ENCODE data around the gene STX10. TPM values are rescaled to one million over a fixed set of nuclear protein-coding genes. Genes with fewer than 3 reads are reported as not detected.
A peak's percentile ranks its signal among the peaks of the same experiment; 100 is the strongest.

The STX10 gene
- total and polyA plus RNA-seq, 12 donors, result 16.0 to 182 (median 65.0) TPM

DNA sequence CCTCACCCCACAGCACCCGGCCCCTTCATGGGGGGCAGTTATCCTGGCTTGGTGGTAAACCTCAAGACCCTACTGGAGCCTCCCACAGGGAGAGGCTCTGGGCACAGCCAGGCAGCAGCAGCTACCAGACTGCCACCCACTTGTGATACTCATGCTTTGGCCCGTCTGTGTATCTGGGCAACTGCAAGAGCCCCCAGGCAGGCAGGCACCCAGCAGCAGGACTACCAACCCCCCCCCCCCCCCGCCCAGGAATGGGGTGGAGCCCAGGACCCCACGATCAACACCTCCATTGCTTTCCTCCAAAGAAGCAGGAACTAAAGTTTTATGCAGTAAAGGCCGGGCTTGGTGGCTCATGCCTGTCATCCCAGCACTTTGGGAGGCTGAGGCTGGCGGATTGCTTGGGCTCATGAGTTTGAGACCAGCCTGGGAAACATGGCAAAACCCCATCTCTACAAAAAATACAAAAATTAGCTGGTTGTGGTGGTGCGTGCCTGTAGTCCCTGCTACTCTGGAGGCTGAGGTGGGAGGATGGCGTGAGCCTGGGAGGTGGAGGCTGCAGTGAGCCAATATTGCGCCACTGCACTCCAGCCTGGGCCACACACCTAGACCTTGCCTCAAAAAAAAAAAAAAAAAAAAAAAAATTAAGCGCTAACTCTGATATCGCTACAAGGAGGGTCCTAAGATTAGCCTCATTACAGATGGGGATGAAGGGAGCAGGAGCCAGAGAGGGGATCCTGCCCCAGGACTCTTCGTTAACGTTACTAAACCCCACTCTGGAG is 46.4 kb downstream of the STX10 start:
- Histone ChIP-seq H3K4me3 (no peak overlapping the region), H3K27ac (peak overlapping the region in 4 of 5 donors; percentile 51 to 93 (median 62)), H3K36me3 (replicated peaks in 1 of 2) (peaks cover 0 to 7% of the 10 kb centered on the region in 2 donors), H3K27me3 (no peaks in the 10 kb centered on the region), H3K9me3 (replicated peaks in 1 of 3) (no peaks in the 10 kb centered on the region), H3K4me1 (replicated peaks in 1 of 2) (peaks cover 11 to 22% of the 10 kb centered on the region in 2 donors)
- no peak for TF ChIP-seq POLR2A (IDR thresholded peaks at IDR 0.05)
- TF ChIP-seq, protein P1, sequence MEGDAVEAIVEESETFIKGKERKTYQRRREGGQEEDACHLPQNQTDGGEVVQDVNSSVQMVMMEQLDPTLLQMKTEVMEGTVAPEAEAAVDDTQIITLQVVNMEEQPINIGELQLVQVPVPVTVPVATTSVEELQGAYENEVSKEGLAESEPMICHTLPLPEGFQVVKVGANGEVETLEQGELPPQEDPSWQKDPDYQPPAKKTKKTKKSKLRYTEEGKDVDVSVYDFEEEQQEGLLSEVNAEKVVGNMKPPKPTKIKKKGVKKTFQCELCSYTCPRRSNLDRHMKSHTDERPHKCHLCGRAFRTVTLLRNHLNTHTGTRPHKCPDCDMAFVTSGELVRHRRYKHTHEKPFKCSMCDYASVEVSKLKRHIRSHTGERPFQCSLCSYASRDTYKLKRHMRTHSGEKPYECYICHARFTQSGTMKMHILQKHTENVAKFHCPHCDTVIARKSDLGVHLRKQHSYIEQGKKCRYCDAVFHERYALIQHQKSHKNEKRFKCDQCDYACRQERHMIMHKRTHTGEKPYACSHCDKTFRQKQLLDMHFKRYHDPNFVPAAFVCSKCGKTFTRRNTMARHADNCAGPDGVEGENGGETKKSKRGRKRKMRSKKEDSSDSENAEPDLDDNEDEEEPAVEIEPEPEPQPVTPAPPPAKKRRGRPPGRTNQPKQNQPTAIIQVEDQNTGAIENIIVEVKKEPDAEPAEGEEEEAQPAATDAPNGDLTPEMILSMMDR (IDR thresholded peaks at IDR 0.05), result no peak
- DNase-seq, result no peak
- WGBS, 4 donors, result 62 to 83% (median 70%) methylated on average over 8 to 13 of the region's 13 CpGs
- intact Hi-C loops (cut with DNase I), result no loop called here

DNA sequence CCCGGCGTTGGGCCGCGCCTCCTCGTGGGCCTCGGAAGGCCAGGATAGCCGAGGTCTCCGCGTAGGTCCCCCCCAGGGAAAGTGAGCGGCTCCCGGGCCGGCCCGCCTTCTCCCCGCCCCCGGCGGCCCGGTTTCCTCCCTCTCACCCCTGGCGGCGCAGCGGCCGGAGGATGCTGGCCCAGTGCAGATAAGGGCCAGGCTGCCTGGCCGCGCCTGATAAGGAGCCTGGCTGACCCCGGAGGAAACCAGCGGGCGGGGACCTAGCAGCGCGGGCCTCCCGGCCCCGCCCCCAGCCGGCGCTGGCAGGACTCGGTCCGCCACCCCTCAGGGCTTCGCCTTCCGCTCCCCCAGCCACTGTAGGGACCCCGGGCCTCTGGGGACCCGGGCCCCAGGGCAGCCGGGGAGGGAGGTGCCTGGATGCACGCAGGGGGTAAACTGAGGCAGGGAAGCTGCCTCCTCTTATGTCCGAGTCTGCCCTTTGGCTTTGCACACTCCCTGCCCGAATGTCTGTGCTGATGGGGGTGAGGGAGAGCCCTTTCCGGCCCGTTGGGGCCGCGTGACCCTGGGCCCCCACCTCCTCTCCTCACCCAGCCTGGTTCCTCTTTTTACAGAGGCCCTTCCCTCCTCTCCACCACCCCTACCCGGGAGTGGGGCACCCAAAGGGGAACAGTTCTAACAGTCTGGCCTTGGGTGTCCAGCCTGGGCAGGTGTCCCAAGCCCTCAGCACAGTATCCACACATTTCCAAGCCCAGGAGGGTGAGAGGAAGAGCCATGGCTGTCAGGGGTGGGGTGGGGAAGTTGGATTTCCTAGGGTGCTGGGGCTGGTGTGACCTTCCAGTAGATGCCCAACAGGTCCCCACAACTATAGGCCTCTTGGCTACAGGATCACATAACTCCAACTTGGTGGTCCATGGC is 47.3 kb downstream of the STX10 start, which contains the start of gene LYL1:
Gene LYL1, minus strand, starts transcription at position 193 of the 915 bp plus-strand sequence. CDS start 1,687 bp downstream, outside the sequence.
- DNase-seq, result peak; percentile 68 to 84 (median 78)
- H3K4me1 ChIP-seq (replicated peaks in 1 of 2), result peaks cover 17 to 24% of the 10 kb centered on the region in 2 donors
- 1 to 9% (median 5%) methylated on average over 5 to 47 of the region's 47 CpGs for WGBS, 4 donors

DNA sequence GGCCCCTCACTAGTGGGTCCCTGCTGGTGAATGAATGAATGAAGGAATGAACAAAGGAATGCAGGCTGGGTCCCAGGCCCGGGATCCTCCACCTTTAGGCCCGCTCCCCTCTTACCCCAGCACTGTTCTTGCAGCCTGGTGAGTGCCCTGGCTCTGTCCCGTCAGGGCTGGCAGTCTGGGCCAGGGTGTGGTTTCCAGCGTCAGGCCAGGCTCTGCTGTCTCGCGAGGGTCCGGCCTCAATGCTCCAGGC is 47.8 kb downstream of the STX10 start:
- TF ChIP-seq POLR2A (IDR thresholded peaks at IDR 0.05), result peak in 1 of 2 donors; percentile 25
- TF ChIP-seq, protein P1 (IDR thresholded peaks at IDR 0.05), result no peak
- 9 to 17% (median 10%) methylated on average over 7 of the region's 7 CpGs; no CpG with 5 or more reads in 1 of the 4 donors for WGBS, 4 donors
- H3K4me1 ChIP-seq (replicated peaks in 1 of 2), result peaks cover 19 to 25% of the 10 kb centered on the region in 2 donors
- H3K9me3 ChIP-seq (replicated peaks in 1 of 3), result no peaks in the 10 kb centered on the region
- H3K27ac ChIP-seq, result peak overlapping the region in 4 of 5 donors; percentile 51 to 93 (median 62)
- H3K4me3 ChIP-seq, result peak overlapping the region in 2 of 4 donors; percentile 27 to 53
- DNase-seq, result no peak
- H3K36me3 ChIP-seq (replicated peaks in 1 of 2), result peaks cover 0 to 4% of the 10 kb centered on the region in 2 donors
- H3K27me3 ChIP-seq, result peaks cover 2% of the 10 kb centered on the region
- intact Hi-C loops (cut with DNase I), result no loop called here

More for the DNA sequence above, 47.3 kb downstream of the STX10 start, which contains the start of gene LYL1:
- intact Hi-C loops (cut with DNase I), result no loop called here
- no peaks in the 10 kb centered on the region for H3K27me3 ChIP-seq
- H3K4me3 ChIP-seq, result peak within 1 kb of the TSS in 2 of 4 donors; percentile 27 to 53
- peak within 1 kb of the TSS in 4 of 5 donors; percentile 51 to 93 (median 62) for H3K27ac ChIP-seq
- no peaks in the 10 kb centered on the region for H3K9me3 ChIP-seq (replicated peaks in 1 of 3)
- TF ChIP-seq, protein P1 (IDR thresholded peaks at IDR 0.05), result peak in 1 of 6 experiments; percentile 5
- TF ChIP-seq POLR2A (IDR thresholded peaks at IDR 0.05), result peak in 1 of 2 donors; percentile 2
- peaks cover 0 to 7% of the 10 kb centered on the region in 2 donors for H3K36me3 ChIP-seq (replicated peaks in 1 of 2)

Measured in adrenal gland (tissue), 12 donors.